Measurements from ENCODE around the gene NFKB2.

Gene NFKB2

DNA sequence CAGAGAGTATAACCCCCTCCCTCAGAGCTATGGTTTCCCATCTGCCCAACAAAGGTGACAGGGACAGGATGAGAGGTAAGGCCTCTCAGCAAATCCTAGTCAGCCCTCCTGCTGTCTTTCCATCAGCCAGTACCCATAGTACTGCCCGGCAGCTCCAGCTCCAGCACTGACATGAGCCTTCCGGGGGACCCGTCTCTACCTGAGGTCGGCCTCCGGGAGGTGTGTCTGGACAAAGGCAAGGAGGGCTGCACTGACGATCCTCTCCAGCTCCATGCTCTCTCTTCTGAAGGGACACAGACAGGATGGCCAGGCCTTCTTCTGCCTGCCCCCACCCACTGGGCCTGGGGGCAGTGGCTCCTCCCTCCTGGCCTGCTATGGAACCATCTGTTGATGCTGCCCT, 29.4 kb downstream of the NFKB2 start:
- no peak for DNase-seq

DNA sequence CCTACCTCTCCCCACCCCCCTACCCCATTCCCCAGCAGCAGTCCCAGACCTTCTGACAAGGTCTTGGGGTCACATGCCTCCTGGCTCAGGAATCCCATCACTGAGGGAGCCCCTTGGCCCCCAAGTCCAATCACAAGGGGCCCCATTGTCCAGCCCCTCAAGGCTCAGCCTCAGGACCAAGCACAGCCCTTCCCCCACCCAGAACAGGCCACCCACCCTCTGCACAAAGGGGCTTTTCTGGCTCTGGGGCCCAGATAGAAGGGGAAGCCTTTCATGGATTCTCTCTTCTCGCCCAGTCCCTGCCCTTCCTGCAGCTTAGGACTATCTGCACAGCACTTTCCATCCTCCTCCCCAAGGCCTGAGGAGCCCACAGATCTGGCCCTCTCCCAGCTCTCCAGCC, 29.9 kb downstream of the NFKB2 start:
- DNase-seq, result no peak

DNA sequence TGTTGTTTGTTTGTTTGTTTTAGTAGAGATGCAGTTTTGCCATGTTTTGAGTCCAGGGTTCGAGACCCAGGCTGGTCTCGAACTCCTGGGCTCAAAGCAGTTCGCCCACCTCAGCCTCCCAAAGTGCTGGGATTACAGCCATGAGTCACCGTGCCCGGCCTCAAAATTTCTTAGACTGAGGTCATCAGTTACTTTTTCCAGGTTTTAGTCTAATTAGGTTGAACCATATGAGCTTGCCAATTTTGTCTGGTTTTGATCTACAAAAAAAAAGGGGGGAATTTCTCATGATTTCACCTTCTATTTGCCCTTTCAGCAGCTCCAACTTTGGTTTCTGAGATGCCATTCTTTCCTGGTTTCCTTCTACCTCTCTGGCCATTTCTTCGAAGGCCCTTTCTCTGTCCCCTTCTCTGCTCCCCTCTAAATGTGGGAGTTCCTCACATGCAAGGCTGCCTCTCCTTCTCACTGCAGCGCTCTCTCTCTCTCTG, 31.3 kb downstream of the NFKB2 start:
- DNase-seq, result no peak

DNA sequence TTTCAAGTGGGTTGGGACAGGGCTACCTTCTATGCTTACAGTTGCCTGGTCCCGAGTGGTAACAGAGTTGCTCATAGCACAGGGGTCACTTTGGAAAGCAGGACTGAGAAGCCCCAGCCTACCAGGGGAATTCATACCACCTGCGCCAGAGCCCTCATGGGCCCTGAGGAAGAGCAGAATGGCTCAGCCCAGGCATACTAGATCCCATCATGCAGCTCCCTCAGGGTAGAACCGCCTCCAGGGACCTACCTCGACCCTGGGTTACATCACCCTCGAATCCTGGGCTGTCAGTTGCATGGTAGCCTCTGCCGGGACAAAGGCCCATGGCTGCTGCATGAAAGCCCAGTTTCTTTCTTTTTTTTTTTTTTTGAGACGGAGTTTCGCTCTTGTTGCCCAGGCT, 34.0 kb downstream of the NFKB2 start:
- no peak for DNase-seq

DNA sequence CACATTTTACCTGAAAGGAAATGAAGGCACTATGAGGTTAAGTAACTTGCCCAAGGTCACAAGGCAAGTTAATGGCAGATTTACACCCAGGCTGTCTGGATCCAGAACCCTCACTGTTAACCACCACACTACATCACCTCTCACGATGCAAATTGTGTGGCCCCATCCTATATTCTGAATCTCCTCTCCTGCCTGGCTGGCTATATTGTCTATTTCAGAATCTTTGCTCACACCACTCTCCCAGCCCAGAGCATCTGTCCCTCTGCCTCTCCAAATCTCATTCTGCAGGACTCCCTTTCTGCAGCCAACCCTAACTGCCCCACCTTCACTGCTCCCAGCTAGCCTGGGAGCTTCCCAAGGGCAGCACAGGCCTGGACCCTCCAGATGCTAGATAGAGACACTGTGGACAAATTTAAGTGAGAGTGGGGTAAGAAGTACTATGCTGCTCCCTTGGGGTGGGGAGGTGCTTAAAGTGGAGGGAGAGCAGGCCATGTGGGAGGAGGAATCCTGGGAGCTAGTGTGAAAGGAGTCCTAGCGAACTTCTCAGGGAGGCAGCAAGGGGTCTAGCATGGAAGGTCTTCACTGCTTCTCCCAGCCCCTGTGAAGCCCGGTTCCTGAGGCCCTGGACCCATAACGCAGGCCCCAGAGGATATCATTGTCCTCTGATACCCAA, 36.1 kb downstream of the NFKB2 start:
- DNase-seq, result no peak

DNA sequence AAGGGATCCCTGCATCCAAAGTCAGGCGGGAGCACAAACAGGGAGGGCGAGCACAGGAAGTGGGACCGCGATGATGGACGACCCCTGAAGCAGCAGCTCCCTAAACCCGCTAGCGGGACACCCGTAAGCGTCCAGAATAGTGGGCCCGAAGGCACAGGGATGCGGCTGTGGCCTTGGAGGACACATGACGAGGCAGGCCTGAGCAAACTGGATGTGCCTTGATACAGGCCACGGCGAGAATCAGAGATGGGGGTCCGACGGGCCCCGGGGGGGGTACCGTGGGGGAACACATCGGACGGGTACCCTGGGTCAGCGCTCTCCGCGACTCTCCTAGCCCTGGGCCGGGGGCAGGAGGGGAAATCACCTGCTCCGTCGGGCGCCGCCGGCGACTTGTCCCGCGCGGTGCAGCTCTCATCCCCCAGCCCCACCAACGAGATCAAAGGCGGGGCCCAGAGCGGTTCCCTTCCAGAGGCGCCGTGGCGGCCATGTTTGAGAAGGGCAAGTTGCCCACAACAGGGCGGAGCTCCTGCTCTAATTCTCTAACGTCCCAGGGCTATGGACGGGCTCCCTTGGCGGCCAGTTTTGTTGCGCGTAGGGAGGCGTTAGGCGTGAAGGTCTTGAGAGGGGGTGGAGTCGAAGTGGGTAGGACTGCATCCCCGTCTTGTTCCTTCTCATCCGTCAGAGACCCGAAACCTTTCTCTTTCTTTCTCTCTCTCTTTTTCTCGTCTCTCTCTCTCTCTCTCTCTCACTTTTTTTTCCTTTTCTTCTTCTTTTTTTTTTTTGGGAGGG, 36.9 kb downstream of the NFKB2 start, which contains the start of gene CUEDC2:
CUEDC2 (minus strand) TSS at position 413 of the 789 bp plus-strand sequence. CDS start 7,386 bp downstream, outside the sequence.
- DNase-seq, result peak; percentile 48

DNA sequence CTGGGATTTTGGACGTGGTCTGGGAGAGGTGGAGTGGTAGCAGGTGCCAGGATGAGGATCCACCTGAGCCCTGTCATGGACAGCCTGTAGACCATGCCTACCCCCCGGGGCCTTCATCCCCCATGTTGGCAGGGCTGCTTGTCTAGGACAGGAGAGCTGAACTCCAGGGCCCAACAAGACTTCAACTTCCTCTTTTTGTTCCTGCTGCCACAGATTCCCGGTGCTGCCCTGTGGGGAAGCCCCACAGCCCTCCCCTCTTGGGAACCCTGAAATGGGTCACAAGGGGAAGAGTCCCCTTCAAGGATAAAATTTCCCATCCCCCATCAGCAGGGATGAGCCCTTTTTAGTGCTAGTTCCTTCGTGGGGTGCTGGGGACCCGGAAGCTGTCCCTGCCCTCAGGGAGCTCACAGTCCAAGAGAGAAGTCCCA, 38.1 kb downstream of the NFKB2 start:
- DNase-seq, result no peak

DNA sequence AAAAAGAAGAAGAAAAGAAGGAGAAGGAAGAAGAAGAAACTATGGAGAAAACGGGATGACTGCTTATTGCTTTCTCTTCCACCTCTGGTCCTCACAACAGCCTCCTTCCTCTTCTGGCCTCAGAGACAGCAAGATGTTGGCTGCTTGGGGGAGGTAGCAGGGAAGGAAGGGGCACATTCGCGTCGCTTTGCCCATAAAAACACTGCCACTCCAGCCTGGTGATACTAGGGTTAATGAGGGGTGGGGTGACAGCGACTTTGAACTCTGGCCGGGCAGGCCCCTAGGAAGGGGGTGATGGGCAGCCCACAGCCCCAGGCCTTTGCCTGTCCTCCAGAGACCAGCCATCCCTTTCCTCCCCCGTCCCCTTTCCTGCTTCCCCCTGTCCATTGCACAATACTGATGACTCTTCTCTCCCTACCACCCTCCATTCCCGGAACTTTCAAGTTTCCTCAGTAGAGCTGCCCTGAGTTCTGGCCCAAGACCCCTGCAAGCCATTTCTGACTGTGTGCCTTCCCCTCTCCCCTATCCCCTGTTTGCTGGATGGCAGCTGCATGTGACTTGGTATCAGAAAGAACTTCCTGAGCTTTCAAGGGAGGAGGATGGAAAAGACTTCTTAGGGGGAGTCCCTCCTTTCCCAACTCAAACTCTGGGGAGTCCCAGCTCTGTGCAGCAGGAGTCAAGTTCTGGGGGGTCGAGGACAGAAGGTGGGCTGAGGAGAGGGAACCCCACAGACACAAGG, 39.1 kb downstream of the NFKB2 start:
- no peak for DNase-seq

DNA sequence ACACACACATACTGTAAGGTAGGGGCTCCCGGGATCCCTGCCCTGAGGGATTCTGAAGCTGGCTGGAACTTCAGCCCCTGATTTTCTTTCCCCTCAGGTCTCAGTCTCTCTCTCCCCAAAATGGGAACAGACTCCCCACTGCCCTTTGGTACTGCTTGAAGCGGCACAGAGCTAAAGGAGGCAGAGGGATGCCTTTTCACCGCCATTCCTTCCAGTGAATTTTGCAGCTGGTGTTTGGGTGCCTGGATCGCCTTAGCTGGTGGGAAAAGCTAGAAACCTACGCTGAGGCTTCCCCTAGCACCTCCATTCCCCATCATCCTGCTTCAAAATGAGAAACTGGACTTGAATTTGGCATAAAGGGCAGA, 39.6 kb downstream of the NFKB2 start:
- no peak for DNase-seq

DNA sequence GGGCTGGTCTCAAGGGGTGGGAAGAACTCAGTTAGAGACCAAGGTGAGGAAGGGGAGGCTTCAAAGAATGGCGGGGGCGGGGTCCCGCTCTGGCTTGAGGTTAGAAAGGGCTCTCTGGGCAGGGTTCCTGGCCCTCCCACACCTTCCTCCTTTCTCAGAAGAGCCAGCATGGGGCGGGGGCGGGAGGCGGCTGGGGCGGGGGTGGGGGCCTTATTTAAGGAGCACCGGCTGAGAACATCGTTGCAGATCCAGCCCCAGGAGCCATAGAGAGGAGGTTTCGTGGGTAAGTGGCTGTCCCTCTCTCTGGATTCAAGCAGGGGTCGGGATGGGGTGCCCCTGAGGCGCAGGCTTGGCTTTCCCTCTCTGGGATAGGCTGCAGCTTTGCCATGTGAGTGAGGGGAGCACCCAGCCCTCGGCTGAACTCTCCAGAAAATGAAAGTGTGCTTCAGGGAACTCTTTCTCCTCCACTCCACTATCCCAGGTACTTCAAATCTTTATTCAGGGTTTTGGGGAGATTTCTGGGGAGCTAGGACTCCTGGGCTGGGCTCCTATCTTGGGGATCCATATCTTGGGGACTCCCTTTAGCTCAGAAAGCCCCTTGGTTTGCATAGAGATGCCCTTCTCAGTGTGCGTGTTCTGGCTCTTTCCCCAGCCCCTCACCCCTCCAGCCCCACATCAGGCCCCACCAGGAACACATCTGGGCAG, 40.2 kb downstream of the NFKB2 start:
- DNase-seq, result no peak

DNA sequence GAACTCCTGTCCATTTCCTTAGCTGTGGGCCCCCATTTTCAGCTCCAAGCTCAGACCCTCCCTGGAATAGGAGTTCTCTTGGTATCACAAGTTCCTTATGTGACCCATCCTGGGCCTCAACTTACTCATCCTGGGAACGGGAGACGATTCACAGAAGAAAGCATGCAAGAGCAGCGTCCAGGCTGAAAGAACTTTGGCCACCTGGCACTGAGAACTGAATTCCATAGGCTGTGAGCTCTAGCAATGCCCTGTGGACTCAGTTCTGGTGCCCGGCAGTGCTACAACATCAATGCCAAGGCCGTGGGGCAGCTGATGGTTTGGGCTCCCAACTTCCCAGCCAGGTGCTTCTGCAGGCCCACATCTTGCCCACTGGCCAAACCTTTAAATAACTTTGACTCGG, 40.8 kb downstream of the NFKB2 start:
- no peak for DNase-seq

DNA sequence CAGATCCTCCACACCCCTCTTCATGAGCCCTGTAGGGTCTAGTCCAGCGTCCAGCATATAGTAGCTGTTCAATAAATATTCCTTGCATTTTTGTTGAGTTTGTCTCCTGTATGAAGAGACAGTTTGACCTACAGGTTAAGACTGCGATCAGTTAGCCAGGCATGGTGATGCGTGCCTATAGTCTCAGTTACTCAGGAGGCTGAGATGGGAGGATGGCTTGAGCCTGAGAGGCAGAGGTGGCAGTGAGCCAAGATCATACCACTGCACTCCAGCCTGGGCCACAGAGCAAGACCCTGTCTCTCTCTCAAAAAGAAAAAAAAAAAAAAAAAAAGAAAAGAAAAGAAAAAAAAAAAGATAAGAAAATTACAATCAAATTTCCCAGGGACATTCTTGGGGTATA, 42.0 kb downstream of the NFKB2 start:
- no peak for DNase-seq

DNA sequence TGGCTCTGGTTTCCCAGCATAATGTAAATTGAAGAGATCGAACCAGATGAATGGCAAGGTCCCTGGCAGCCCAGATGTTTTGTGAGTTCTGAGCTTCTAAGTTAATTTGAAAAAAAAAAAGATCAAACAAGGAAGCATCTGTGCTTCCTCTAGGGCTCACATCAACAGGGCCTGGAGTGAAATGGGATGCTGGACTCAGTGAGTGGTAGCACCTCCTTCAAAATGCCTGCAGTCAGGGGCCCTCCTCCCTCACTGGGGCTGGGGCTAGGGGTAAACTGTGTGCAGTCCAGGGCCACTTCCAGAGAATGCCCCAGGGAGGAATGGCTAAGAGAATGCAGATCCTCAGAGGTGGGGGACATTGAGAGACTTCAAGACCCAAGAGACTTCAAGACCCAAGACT, 42.9 kb downstream of the NFKB2 start:
- DNase-seq, result no peak

DNA sequence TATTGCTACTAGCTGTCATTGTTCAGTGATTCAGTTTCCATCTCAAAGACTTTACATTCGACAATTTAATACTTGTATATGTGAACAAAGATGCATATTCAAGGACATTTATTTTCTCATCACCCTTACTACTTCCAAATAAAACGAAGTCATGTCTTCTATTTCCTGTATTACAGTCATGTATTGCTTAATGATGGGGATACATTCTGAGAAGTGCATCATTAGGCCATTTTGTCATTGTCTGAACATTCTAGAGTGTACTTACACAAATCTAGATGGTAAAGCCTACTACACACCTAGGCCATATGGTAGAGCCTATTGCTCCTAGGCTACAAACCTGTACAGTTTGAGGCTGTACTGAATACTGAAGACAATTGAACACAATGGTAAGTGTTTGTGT, 49.3 kb downstream of the NFKB2 start:
- DNase-seq, result no peak

DNA sequence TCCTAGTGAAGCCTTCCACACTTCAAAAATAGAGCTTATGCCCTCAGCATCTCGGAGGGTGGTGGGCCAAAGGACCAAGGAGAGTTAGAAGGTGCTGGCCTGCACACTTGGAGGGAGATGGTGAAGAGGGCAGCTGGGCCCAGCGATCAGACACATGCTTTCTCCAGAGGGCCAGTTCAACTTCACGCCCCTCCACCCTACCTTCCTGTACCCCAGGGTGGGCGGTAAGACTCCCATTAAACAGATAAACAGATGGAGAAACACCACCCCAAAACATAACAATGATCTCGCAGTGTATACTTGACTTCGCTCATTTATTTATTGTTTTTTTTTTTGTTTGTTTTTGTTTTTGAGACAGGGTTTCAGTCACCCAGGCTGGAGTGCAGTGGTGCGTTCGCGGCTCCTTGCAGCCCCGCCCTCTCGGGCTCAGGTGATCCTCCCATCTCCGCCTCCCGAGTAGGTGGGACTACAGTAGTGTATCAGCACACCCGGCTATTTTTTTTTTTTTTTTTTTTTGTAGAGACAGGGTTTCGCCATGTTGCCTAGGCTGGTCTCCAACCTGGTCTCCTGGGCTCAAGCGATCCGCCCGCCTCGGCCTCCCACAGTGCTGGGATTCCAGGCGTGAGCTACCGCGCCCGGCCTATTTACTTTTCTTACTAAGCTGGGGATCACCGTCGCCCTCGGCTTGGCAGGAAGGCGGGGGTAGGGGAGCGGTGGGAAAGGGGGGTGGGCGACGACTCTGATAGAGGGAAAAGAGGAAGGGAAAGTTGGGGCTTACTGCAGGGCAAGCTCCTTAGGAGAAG, 54.0 kb downstream of the NFKB2 start:
- peak; percentile 0 for DNase-seq

DNA sequence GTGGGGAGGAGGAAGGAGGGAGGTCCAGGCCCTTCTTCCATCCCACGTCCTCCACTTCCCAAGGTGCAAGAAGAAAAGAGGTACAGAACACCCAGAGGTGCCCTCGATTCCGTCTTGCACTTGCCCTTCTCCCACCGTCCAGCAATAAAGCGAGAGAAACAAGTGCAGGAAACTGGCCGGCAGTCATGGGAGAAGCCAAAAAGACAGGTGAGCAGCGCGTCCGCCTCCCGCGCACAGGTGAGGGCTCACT, 54.5 kb downstream of the NFKB2 start:
- no peak for DNase-seq

DNA sequence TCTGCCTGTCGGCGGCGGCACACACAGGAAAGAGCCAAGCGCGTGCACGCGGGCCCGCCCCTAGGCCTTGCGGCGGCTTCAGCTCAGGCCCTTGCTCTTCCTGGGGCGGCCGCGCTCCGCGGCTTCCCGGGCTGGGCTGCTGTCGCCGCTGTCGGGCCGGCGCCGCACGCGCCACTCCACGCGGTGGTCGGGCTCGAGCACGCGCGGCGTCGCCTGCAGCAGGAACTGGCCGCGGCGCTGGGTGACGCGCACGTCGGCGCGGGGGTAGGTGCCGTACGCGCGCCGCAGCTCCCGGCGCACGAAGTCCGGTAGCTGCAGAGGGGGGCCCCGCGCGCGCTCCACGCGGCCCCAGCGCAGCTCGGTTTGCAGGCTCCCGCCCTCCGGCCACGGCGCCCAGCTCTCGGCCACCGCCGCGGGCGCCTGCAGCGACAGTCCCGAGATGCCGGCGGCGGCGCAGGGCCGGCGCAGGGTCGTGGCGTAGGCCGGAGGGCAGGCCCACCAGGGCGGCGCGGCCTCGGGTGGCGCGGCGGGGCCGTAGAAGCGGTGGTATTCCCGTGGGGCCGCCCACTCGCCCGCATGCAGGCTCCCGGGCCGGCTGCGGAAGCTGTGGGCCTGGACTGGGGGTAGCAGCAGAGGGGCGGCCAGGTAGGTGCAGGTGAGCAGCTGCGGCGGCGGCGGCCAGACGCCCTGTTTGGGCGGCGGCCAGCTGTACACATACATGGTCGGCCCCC, 55.0 kb downstream of the NFKB2 start:
- DNase-seq, result peak; percentile 19

DNA sequence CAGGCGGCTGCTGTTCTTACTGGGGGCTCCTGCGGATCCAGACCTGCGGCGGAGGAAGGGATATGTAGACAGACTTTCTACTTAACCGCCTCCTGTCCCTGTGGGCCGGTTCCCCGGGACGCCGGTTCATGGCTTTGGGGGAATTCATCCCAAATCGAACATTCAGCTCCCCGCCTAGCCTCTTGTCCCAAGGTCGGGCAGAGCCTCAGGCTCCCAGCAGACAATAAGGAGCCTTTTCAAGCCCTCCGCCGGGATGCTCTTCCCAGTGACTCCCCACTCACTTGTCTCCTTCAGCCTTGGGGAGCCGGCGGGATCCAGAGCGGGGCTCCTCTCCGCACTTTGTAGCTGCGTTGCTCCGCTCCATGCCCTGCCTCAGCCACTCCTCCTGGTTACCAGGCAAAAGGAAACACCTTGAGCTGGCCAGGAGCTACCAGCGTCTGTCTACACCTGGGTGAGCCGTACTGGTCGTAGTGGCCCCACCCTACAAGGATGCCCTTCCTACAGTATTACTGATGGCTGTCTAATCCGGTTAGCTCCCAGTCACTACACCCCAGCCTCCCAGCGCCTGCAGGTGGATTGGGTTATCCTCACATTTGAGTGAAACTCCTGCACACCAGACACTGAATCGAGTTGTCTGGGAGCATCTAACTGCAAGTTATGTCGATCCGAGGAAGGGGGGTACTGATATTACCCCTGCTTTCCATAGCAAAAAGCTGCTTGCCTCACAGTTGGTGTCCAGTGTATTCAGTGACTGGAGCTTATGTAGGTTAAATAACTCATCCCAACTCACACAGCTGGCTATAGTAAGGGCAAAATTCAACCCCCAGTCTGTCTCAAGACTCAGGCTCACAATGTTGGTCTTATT, 55.8 kb downstream of the NFKB2 start, which contains the start of gene C10orf95:
C10orf95 (minus strand) TSS at position 439 of the 865 bp plus-strand sequence. CDS start 450 bp downstream, outside the sequence.
- DNase-seq, result no peak
